Mucosa of descending colon (tissue), 3 donors: ENCODE measurements around the gene KRTAP17-1. TPM values are rescaled to one million over a fixed set of nuclear protein-coding genes. Genes with fewer than 3 reads are reported as not detected.
"Not testable (repeated sequence)": the region's sequence is repeated elsewhere in the genome, so short reads cannot be mapped to it uniquely, and the experiment has no call there.

Experiments used
- ATAC-seq: fragments of 200-7000 bp; cut with Tn5 transposase; one replicate; pipeline ENCODE4 v1.9.1; 2020; ENCODE audit warnings: mild to moderate bottlenecking, moderate library complexity
- DNase-seq, 3 donors: peaks; one replicate each; pipeline ENCODE4 v3.0.0-alpha.2; 2020
- H3K36me3 ChIP-seq: fragments of 200-600 bp; one replicate; pipeline ENCODE4 v1.8.0; 2021; ENCODE audit warnings: low read depth, mild to moderate bottlenecking
- H3K4me1 ChIP-seq: fragments of 200-600 bp; one replicate; pipeline ENCODE4 v1.8.0; 2021; ENCODE audit warnings: low read depth, mild to moderate bottlenecking
- H3K4me3 ChIP-seq: fragments of 200-600 bp; one replicate; pipeline ENCODE4 v1.8.0; 2021; ENCODE audit warnings: mild to moderate bottlenecking
- H3K9me3 ChIP-seq: fragments of 200-600 bp; one replicate; pipeline ENCODE4 v1.8.0; 2021; ENCODE audit warnings: mild to moderate bottlenecking
- CTCF ChIP-seq: fragments of 200-600 bp; IDR thresholded peaks from one replicate; pipeline ENCODE4 v1.8.0; 2022; ENCODE audit warnings: antibody characterized with exemption, mild to moderate bottlenecking
- intact Hi-C, 2 donors: fragments of 100-400 bp; cut with DNase I in 1 of 2; cut with micrococcal nuclease in 1 of 2; formaldehyde crosslinking; loops; one replicate each; pipeline versions ENCODE4 v1.11.0 to v1.11.1; 2022; cut with DNase I, micrococcal nuclease
- total RNA-seq, 3 donors: library from RNA; stranded (reverse); fragmentation: NEBNext Ultra II Directional in 2 of 3; extraction: Animal tissue kit (Norgen Biotek cat#: 25700) in 2 of 3; gene quantifications; one replicate each; pipeline versions ENCODE4 v1.2.1 to v1.2.4, GENCODE V29; 2021 to 2023
- donor health status: DM: no; HTN: no; CAD: no; lungs with moderate emphysema.
- donor health status: DM: no; HTN: no; CAD: no.
- donor health status: DM: no; HTN: yes; CAD: no.

The KRTAP17-1 gene
- total RNA-seq, 3 donors from 2014 or later: not detected

GRCh38 chr17:41351177-41351576, 35.7 kb upstream of the KRTAP17-1 start:
- ATAC-seq (no peak), DNase-seq (no peak)
- no peak overlapping the region for H3K4me3 ChIP-seq
- no peaks in the 10 kb centered on the region for H3K36me3 ChIP-seq
- no peaks in the 10 kb centered on the region for H3K4me1 ChIP-seq
- TF ChIP-seq CTCF: no peak
- no peaks in the 10 kb centered on the region for H3K9me3 ChIP-seq
- intact Hi-C loops: no loop called here

- ATAC-seq, DNase-seq, H3K9me3 ChIP-seq, H3K36me3 ChIP-seq, H3K4me3 ChIP-seq, intact Hi-C loops, H3K4me1 ChIP-seq: not testable (repeated sequence)
These were observed 34.9 kb upstream of the KRTAP17-1 start, which contains the start of gene KRT33A for GRCh38 chr17:41350381-41350878. KRT33A (minus strand) TSS chr17:41350828; CDS start chr17:41350767, 61 bp downstream.

- Histone ChIP-seq H3K9me3 (no peaks in the 10 kb centered on the region), H3K4me3 (no peak overlapping the region), H3K4me1 (no peaks in the 10 kb centered on the region), H3K36me3 (no peaks in the 10 kb centered on the region)
- ATAC-seq (no peak), DNase-seq (no peak)
- TF ChIP-seq CTCF: no peak
- intact Hi-C loops: no loop called here
These were observed 32.6 kb upstream of the KRTAP17-1 start for GRCh38 chr17:41347869-41348760.

DNA sequence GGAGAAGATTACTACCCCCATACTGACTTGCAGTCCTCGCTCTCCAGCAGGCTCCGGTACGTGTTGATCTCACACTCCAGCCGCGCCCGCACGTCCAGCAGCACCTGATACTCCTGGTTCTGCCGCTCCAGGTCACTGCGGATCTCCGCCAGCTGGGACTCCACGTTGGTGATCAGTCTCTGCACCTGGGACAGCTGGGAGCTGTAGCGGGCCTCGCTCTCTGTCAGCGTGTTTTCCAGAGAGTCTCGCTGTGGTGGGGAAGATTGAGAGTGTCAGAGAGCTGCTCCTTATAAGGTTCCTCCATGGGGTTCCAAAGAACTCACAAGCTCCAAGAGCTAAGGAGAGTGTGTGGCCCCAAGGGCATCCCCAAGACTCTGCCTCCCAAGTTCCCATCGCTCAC, 30.9 kb upstream of the KRTAP17-1 start:
- H3K36me3 ChIP-seq, H3K4me1 ChIP-seq, intact Hi-C loops, ATAC-seq, H3K4me3 ChIP-seq, DNase-seq, H3K9me3 ChIP-seq: not testable (repeated sequence)

GRCh38 chr17:41345992-41346391, 30.5 kb upstream of the KRTAP17-1 start:
- ATAC-seq: no peak
- Histone ChIP-seq H3K36me3 (no peaks in the 10 kb centered on the region), H3K4me1 (no peaks in the 10 kb centered on the region), H3K9me3 (no peaks in the 10 kb centered on the region), H3K4me3 (no peak overlapping the region)
- intact Hi-C loops: no loop called here
- no peak for TF ChIP-seq CTCF
- no peak for DNase-seq

DNA sequence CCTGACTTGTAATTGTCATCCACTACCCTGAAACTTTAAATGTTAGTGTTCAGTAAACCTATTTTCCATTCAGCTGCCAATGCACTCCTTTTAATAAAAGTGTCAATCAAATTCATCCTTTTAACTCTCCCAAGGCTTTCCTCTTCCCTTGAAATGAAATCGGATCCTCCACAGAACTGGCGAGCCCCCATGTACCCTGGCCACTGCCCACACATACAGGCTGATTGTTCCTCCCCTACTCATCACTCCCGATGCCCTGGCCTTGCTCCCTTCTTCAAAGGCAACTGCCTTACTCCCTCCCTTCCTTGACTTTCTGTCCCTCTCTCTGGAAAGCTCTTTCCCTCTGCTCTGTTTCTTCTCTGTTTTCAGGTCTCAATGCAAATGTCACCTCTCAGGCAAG, 27.5 kb upstream of the KRTAP17-1 start:
- no peak for TF ChIP-seq CTCF
- DNase-seq (no peak), ATAC-seq (no peak)
- Histone ChIP-seq H3K9me3 (no peaks in the 10 kb centered on the region), H3K4me1 (no peaks in the 10 kb centered on the region), H3K36me3 (no peaks in the 10 kb centered on the region), H3K4me3 (no peak overlapping the region)
- intact Hi-C loops: no loop called here
